SIG-M5 (cell line): ENCODE data around the gene TCAIM.

Source experiments
- DNase-seq: peaks from one replicate; lab custom pipeline; 2025; lab: John Stamatoyannopoulos, UW

Gene TCAIM

DNA sequence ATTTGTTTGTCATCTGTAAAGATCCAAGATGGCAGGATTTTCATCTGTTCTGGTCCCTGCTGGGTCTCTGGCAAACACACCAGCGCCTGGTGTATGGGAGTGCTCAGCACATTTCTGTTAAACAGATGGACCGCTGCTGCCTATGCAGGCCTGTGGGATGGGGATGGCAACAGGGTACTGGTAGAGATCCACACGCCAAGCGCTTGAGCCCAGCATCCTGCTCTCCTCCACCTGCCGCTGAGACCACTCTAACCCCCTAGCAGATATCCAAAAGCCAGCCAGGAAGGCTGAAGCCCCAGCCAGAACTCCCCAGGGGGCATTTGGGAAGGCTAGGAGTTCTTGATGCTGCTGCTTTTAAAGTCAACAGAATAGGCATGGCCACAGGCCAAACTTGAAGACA, 107.2 kb downstream of the TCAIM start:
- DNase-seq, result no peak

DNA sequence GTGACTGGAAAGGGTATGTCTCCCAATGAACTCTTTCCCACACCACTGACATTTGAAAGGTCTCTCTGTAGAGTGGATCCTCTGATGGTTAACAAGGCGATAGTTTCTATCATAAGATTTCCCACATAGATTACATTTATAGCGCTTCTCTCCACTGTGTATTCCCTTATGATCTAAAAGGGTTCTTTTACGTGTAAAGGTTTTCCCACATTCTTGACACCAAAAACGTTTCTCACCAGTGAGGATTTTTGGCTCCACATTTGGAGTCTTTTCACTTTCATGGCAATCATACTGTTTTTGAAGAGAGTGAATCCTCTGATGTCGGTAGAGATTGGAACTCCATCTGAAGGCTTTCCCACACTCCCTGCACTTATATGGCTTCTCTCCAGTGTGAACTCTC, 108.4 kb downstream of the TCAIM start:
- DNase-seq, result no peak

DNA sequence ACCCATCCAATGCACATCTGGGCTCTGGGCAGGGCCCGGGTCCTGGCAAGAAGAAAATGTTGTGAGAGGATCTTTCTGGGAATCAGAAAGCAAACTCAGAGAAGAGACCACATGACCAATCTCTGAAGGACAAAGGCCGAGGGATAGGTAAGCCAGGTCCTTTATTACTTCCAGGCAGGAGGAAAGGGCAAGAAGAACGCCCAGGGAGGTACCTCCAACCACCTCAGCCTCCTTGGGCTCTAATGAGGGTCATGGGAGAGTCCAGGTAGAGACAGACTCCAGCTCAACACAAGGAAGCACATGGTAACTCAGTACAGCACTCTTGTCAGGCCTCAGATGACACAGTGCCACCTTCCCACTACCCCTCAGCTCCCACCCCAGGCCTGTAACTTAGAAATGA, 112.9 kb downstream of the TCAIM start:
- DNase-seq, result no peak

DNA sequence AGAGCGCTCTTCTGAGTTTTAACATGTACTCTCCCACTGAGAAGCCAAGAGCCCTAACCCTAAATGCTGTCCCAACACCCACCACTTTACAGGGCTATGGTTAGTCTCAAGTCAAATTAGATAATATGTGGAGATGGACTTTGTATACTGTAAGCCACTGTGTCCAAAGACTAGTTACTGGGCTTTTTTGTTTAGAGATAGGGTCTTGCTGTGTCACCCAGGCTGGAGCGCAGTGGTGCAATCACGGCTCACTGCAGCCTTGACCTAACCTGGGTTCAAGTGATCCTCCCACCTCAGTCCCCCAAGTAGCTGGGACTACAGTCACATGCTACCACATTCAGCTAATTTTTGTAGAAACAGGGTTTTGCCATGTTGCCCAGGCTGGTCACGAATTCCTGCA, 115.7 kb downstream of the TCAIM start:
- DNase-seq, result no peak

DNA sequence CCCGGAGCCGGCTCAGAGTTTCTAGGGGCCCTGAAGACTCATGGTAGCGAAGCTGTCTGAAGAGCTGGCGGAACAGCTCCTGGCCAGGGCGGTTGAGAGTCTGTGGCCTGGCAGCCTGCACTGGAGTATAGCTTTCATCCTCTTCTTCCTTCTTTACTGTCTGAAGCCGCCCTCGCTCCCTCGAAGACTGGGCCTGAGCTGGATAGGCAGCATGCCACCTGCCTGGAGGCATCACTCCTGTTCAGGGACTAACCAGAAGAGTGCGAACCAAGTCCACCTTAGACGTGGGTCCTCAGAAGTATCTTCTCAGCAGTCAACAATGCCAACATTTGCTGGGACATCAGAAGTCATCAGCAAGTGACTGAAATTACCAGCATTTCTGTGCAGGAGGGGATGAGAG, 116.8 kb downstream of the TCAIM start:
- no peak for DNase-seq
